Ecto neural progenitor cell (in vitro differentiated cells): ENCODE results near the gene IFNA4.
"Not testable (repeated sequence)": the region's sequence is repeated elsewhere in the genome, so short reads cannot be mapped to it uniquely, and the experiment has no call there.

Experiments
- DNase-seq: peaks from one replicate; pipeline ENCODE4 v3.0.0-alpha.2; 2018; ENCODE audit warnings: low spot score

The IFNA4 gene

GRCh38 chr9:21187487-21187886 lies at the start of gene IFNA4:
Gene IFNA4, minus strand, starts transcription at chr9:21187587. Its CDS starts 56 bp downstream, at chr9:21187531.
- not testable (repeated sequence) for DNase-seq

- DNase-seq, result not testable (repeated sequence)
These were observed 49.0 kb upstream of the IFNA4 start for GRCh38 chr9:21236360-21236714.

GRCh38 chr9:21235468-21236359 lies 48.3 kb upstream of the IFNA4 start:
- not testable (repeated sequence) for DNase-seq

DNA sequence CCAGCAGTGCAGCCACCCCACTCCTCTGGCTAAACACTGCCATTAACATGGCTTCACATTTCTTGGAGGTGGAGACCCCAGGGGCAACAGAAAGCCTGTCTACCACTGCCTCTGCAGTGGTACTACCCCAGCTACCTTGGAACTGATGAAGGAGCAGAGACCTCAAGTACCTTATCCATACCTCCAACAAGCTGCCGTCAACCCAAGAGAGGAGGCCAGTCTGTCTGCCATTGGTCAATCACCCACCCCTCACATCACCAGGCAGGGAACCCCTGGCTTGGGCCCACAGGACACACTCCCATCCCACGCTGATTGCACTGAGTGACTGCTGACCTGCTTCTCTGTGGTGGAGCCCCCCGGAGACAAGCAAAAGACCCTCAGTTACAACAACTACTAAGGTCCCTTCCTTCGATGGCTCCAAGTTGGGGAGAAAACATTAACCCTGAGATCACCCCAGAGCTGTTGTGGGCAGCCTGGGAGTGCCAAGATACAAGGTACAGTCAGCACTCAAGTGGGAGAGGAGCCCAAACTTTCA lies 46.8 kb upstream of the IFNA4 start:
- no peak for DNase-seq

DNA sequence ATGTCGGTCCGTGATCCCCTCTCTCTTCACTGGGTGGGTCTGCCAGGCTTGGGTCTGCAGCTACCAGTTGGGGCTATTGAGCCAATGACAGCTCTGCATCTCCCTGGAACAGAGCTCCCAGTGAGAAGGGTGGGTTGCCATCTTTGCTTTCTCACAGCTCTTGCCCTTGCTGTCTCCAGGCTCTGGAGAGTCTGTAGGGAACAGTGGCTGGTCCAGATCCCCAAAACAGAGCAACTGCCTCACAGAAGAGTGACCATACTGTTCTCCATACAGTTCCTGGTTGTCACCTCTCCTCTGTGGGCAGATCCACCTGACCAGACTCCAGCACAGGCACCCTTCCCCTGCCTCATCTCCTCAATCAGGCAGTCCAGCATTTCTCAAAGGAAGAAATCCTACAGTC lies 45.9 kb upstream of the IFNA4 start:
- DNase-seq, result no peak

GRCh38 chr9:21228122-21228521 lies 40.7 kb upstream of the IFNA4 start, which contains the start of gene IFNA17:
Gene IFNA17, minus strand, starts transcription at chr9:21228222. Its CDS starts 49 bp downstream, at chr9:21228173.
- DNase-seq, result no peak

DNA sequence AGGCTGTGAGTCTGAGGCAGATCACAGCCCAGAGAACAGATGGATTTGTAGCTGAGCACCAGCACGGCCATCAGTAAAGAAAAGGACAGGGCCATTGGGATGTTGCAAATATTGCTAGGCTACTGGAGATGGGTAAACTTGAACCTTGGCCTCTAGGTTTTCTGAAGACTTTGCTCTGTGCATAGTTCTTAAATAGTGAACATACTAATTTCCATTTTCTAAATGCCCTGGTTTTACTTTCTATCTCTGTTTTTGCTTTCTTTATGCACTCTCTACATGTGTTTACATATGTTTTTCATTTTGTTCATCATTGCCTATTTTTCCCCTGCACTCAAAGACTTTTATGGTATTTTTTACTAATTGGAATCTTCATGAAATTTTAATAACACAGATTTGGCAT lies 29.8 kb upstream of the IFNA4 start, which contains the start of gene IFNA16:
Gene IFNA16 (minus strand): TSS at position 101 of the 400 bp plus-strand sequence. CDS start 6 bp downstream, at position 95.
- not testable (repeated sequence) for DNase-seq

DNA sequence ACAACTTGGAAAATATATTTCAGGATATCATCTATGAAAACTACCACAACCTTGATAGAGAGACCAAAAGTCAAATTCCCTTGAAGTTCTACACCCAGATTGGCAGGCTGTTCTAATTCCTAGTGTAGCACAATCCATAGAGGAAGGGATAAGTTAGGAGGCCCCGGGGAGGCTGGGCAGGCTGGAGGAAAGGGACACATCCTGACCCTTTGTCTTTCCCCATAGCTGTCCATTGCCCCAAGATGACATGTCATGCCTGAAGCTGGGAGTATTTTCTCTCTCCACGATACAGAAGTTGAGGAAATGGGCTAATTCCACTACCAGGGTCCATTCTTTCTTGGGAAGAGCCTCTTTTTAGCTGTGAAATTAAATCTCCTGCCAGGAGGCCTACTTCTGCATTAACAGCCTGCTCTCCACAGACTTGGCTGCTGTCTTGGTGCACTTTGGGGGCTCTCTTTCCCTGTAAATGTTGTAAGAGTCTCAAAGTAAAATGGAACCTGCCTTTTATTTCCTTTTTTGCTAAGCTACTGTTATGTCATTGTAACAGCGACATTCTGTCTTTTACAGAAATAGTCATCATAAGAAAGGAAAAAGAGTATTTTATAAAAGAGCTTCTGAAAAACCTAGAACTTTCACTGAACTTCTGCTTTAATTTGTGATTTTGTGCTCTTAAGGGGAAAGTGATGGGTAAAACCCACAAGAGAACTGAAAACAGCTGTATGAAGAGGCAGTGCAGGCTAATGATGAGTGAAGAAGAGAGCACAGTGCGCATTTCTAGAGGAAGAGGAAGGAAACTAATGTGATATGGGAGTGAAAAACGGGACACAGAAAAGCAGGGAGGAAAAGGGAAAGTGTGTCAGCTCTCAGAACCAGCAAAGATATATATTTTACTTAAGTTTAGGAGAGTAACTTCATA lies 26.3 kb upstream of the IFNA4 start:
- DNase-seq, result not testable (repeated sequence)

DNA sequence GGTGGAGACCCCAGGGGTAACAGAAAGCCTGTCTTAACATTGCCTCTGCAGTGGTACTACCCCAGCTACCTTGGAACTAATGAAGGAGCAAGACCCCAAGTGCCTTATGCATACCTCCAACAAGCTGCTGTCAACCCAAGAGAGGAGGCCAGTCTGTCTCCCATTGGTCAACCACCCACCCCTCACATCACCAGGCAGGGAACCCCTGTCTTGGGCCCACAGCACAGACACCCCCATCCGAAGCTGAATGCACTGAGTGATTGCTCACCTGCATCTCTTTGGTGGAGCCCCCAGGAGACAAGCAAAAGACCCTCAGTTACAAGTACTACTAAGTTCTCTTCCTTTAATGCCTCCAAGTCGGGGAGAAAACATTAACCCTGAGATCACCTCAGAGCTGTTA lies 24.8 kb upstream of the IFNA4 start:
- DNase-seq, result peak; percentile 36

- not testable (repeated sequence) for DNase-seq
These were observed 23.4 kb upstream of the IFNA4 start for GRCh38 chr9:21210782-21211181.

DNA sequence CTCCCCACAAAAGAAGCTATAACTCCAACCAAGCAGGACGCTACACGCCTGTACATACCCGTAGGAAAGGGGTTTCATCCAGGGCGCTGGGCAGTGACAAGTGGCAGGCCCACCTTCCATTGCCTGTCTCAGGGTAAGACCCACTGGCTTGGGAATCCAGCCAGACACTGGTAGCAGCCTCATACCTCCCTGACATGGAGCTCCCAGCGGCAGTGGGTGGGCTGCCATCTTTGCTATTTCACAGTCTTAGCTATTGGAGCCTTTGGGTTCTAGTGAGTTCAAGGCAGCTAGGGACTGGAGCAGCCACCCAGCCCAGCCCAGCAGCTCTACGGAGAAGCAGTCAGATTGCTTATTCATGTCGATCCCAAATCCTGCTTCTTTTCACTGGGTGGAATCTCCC lies 22.9 kb upstream of the IFNA4 start:
- DNase-seq, result no peak

GRCh38 chr9:21207043-21207442 lies 19.7 kb upstream of the IFNA4 start, which contains the start of gene IFNA10:
Gene IFNA10, minus strand, starts transcription at chr9:21207143. Its CDS starts 46 bp downstream, at chr9:21207097.
- not testable (repeated sequence) for DNase-seq

- no peak for DNase-seq
These were observed 17.8 kb upstream of the IFNA4 start for GRCh38 chr9:21205204-21205603.

GRCh38 chr9:21202105-21202504 lies 14.7 kb upstream of the IFNA4 start, which contains the start of gene IFNA7:
Gene IFNA7, minus strand, starts transcription at chr9:21202205. Its CDS starts 40 bp downstream, at chr9:21202165.
- DNase-seq, result not testable (repeated sequence)

DNA sequence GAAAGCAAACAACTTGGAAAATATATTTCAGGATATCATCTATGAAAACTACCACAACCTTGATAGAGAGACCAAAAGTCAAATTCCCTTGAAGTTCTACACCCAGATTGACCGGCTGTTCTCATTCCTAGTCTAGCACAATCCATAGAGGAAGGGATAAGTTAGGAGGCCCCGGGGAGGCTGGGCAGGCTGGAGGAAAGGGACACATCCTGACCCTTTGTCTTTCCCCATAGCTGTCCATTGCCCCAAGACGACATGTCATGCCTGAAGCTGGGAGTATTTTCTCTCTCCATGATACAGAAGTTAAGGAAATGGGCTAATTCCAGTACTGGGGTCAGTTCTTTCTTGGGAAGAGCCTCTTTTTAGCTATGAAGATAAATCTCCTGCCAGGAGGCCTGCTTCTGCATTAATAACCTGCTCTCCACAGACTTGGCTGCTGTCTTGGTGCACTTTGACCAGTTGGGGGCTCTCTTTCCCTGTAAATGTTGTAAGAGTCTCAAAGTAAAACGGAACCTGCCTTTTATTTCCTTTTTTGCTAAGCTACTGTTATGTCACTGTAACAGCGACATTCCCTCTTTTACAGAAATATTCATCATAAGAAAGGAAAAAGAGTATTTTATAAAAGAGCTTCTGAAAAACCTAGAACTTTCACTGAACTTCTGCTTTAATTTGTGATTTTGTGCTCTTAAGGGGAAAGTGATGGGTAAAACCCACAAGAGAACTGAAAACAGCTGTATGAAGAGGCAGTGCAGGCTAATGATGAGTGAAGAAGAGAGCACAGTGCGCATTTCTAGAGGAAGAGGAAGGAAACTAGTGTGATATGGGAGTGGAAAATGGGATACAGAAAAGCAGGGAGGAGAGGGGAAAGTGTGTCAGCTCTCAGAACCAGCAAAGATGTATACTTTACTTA lies 7.7 kb upstream of the IFNA4 start:
- DNase-seq, result not testable (repeated sequence)

DNA sequence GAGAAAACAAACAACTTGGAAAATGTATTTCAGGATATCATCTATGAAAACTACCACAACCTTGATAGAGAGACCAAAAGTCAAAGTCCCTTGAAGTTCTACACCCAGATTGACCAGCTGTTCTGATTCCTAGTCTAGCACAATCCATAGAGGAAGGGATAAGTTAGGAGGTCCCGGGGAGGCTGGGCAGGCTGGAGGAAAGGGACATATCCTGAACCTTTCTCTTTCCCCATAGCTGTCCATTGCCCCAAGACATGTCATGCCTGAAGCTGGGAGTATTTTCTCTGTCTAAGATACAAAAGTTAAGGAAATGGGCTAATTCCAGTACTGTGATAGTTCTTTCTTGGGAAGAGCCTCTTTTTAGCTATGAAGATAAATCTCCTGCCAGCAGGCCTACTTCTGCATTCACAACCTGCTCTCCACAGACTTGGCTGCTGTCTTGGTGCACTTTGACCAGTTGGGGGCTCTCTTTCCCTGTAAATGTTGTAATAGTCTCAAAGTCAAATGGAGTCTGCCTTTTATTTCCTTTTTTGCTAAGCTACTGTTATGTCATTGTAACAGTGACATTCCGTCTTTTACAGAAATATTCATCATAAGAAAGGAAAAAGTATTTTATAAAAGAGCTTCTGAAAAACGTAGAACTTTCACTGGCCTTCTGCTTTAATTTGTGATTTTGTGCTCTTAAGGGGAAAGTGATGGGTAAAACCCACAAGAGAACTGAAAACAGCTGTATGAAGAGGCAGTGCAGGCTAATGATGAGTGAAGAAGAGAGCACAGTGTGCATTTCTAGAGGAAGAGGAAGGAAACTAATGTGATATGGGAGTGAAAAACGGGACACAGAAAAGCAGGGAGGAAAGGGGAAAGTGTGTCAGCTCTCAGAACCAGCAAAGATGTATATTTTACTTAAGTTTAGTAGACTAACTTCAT lies 4.3 kb downstream of the IFNA4 start:
- DNase-seq, result not testable (repeated sequence)

- DNase-seq, result no peak
These were observed 12.7 kb downstream of the IFNA4 start for GRCh38 chr9:21174671-21175070.

DNA sequence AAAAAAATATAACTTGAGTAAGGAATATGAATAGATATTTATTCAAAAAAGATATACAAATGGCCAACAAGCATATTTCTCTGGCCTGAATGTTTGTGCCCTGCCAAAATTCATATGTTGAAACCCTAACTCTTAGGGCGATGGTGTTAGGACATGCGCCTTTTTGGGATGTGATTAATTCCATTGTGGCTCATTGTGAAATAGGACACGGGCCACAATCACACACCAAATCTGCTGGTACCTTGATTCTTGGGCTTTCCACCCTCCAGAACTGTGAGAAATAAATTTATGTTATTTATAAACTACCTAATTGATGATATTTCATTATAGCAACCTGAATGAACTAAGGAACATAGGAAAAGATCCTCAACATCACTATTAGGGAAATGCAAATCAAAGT lies 15.2 kb downstream of the IFNA4 start:
- no peak for DNase-seq

DNA sequence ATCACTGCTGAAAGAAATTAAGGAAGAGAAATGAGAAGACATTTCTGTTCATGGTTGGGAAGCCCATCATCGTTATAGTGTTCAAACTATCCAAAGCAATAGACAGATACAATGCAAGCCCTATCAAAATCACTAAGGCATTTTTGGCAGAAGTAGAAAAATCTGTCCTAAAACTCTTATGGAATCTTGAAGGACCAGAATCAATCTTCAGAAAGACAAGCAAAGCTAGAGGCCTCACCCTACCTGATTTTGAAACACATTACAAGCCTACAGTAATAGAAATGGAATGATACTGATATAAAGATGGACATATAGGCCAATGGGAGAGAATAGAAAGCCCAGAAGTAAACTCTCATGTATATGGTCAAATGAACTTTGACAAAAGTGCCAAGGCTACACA lies 16.0 kb downstream of the IFNA4 start:
- DNase-seq, result no peak

DNA sequence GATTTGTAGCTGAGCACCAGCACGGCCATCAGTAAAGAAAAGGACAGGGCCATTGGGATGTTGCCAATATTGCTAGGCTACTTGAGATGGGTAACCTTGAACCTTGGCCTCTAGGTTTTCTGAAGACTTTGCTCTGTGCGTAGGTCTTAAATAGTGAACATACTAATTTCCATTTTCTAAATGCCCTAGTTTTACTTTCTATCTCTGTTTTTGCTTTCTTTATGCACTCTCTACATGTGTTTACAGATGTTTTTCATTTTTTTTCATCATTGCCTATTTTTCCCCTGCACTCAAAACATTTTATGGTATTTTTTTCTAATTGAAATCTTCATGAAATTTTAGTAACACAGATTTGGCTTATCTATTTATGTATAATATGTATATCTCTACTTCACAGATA lies 20.8 kb downstream of the IFNA4 start, which contains the start of gene IFNA21:
Gene IFNA21 (minus strand): TSS at position 101 of the 400 bp plus-strand sequence. CDS start 48 bp downstream, at position 53.
- not testable (repeated sequence) for DNase-seq
